HL-60/S4 (cell line): ENCODE results near the gene ERVMER34-1.

Source experiments
- in situ Hi-C: fragments of 300-500 bp; cut with MboI; formaldehyde crosslinking; loops from 2 replicates; pipeline ENCODE4 v1.14.3; 2022; ENCODE audit warnings: low sequenced_read_pairs

Gene ERVMER34-1

DNA sequence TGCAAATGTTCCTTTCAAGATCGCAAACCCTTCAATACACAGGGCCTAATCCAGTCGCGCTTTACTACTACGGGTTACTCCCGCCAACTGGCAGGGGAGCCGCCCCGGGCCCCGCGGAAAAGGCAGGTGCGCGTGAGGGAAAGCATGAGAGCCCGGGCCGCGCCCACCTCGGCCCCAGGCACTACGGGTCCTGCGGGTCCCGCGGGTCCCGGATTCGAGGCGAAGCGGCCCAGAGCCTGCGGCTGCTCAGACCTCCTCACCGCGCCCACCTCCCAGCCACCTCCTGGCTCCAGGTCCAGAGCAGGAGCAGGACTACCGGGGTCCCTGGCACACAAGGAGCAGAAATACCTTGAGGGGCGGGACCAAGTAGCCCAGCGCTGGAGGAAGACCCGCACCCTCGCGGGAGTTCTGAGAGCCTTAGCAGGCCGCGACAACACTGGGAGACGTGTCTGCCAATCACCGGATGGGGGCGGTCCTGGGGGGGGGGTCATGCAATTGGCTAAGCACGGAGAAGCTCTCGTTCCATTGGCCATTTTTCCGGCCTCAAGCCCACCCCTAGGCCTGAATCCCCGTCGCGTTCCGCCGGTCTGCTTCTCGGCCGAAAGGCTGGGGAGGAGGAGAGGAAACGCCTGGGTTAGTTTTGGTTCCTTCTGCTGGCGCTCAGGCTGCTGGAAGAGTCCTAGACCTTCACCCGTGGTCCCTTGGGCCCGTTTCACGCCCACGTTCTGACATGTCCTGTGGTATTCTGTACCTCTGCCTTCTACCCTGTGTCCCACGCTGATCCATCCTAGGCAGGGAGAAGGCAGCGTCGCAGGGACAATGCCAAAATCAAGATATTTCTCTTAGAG lies 29.0 kb downstream of the ERVMER34-1 start:
- in situ Hi-C loops = no loop called here

DNA sequence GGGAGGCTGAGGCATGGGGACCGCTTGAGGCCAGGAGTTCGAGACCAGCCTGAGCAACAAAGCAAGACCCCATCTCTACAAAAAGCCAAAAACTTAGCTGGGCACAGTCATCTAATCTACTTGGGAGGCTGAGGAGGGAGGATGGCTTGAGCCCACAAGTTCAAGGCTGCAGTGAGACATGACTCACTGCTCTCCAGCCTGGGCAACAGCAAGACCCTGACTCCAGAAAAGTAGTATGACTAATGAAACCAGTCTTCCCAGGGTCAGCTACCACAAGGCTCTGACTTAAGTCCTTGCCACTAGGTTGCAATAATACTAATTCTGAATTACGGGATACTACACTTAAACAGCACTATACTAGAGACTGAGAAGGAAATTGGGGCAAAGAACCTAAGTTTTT lies 33.1 kb downstream of the ERVMER34-1 start:
- in situ Hi-C loops = no loop called here

DNA sequence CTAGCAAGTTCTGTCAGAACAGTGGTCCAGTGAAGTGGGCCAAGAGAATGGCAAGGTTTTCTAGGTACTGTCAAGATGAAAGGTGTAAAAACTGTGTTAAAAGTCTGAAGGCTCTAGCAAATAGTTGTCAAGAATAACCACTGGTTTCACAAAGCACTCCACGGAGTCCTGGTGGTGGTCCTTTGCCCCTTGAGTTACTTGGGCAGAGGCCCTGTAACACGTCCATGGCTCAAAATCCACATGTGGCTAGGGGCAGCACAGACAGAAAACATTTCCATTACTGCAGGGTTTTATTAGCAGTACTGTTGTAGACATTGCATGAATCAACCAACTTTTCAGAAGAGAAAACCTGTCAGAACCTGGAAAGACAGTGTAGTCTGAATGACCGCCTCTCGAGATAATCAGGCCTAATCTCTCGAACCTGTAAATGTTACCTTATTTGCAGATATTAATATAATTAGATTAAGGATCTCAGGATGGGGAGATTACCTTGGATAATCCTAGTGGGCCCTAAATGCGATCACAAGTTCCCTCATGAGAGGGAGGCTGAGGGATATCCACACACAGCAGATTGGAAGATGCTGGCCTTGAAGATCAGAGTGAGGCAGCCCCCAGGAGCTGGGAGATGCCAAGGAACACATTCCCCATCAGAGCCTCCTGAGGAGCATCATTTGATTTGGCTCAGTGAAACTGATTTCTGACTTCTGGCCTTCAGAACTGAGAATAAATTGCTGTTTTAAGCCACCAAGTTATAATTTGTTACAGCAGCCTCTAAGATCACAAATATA lies 34.7 kb downstream of the ERVMER34-1 start:
- in situ Hi-C loops = no loop called here

DNA sequence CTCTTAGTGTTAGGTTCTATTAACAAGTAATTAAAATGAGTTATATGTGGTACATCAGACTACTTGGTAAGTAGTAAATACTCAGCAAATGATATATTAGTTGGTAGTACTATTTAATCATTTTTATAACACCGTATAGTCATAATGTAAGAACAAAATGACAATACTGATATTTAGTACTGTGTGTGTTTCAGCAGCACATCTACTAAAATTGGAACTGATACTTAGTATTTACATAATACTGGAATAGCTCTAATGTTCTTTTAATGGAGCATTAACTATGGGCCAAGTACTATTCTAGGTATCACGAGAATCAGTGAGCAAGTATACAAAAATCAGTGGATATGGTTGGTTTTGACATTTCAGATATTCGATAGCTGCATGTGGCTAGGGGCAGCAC lies 35.3 kb downstream of the ERVMER34-1 start:
- in situ Hi-C loops = no loop called here

DNA sequence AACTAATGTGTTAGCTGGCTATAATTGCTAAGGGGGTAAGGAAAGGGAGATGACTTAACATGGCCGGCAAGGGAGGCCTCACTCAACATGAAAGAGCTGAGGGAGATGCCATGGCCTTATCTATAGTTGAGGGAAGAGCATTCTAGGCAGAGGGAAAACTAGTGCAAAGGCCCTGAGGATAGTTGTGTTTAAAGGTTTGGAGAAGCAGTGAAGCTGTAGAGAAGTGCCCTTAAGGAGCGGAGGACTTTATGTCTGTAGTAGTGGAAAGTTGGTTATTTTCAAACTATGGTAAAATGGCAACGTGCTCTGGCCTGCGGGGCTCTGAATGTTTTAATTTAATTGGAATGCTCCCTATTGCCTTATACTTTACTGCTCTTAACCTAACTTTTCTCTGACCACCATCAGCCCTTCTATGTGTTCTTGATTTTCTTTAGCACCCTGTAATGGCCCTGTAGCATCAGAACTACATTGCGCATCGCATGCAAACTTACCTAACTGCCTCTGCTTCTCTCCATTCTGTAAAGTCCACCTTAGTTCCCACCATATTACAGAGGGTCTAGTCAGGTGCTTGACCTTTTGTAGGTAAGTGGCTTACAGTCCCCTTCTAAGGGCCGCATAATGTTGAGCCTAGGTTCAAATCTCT lies 35.8 kb downstream of the ERVMER34-1 start:
- in situ Hi-C loops = no loop called here

DNA sequence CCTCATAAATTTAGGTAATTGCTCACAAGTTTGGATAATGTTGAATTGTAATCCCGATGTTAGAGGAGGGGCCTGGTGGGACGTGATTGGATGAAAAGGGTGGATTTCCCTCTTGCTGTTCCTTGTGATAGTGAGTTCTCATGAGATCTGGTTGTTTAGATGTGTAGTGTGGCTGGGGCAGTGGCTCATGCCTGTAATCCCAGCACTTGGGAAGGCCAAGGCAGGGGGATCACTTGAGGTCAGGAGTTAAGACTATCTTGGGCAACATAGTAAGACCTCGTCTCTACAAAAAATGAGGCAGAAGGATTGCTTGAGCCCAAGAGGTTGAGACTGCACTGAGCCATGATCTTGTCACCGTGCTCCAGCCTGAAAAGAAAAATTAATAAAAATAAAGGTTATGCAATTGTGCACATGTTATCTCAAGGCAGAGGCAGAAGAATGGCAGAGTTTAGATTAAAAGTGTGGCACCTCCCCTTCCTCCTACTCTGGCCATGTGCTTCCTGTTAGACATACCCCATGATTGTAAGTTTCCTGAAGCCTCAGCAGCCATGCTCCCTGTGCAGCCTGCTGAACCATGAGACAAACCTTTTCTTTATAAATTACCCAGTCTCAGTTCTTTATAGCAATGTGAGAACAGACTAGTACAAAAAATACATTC lies 36.5 kb downstream of the ERVMER34-1 start:
- in situ Hi-C loops = no loop called here

DNA sequence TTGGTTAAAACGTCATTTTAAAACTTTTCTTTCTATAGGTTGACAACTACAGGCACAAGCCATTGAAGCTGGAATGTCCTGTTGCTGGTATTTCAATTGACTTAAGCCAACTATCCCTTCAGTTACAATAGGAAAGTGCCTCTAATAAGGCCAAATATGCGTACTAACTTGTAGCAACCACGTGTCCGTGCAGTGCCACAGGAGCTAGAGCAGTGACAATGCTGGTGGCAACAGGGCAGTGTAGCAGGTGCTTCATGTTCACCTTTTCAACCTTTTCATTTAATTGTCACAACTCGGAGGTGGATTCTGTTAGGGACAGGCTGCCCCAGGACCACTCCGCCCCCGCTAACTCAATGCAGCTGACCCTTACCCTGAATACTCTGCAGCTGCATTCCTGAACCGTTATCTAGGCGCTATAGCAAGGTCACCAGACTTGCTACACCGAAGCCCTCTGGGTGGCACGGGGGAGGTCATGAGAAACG lies 37.7 kb downstream of the ERVMER34-1 start:
- in situ Hi-C loops = no loop called here

DNA sequence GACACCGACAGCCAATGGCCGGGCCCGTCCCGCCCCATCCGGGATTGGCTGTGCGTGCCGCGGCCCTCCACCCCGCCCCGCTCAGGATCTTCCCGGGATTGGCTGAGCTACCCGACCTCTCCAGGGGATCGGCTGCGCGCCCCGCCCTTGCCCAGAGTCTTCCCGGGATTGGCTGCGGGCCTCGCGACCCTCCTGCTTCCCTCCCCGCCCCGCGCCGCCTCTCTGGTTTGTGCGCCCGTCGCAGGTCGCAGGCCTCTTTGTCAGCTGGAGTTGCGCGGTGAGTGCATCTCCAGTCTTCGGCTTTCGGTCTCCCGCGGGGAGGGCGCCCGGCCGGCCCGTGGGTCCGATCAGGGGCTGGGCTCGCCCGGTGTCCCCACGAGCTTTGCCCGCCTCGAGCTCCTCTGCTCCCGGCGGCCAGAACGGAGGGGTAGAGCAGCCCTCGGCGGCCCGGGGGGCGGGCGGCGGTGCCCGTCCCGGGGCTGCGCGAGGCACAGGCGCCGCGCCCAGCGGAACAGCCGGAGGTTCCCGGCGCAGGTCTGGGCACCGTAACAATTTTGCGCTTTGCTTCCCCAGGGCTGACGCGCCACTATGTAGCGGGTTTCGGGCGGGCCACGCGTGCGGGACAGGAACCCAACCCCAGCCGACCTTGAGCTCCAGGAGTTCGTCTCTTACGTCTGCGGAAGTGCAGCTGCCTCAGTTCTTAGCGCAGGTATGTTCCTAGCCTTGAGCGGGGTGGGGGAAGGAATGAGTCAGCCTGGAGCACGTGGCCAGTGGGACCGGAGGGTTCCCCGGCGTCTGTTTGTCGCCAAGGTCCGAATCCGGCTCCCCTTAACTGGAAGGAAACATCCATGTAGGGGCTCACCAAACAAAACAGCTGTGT lies 38.7 kb downstream of the ERVMER34-1 start:
- in situ Hi-C loops = no loop called here

DNA sequence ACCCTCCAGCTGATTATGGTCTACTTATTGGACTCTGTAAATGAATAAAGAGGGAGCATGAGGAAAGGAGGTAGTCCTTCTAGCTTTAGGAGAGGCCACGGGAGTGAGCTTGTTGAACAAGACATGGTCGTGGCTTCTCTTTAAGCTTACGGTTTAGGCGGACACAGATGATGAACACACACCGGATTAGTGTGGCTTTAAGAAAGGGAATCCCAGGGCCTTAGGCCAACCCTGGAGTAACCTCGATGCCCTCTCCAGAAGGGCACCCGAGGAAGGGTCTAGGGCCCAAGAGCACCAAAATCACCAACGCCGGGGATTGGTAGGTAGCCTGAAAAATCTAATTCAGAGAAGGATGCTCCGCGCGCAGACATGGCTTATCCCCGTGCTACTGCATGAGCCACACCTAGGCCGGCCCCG lies 39.4 kb downstream of the ERVMER34-1 start:
- in situ Hi-C loops = no loop called here

DNA sequence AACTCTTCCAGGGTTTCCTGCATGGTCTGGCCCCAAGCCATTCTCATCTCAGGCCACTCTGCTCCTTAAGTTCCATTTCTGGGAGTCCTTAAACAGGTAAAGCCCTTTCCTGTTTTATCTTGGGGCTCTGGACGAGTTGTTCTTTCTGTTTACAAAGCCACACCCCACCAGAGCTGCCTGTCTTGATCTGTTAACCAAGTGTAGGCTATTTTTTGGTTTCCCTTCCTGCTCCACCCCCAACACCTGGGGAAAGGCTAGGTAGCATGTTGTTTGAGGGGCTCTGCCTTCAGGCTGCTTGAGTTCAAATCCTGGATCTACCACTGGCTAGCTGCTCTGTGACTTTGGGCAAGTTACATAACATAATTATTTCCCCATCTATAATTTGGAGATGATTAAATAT lies 40.0 kb downstream of the ERVMER34-1 start:
- in situ Hi-C loops = no loop called here

DNA sequence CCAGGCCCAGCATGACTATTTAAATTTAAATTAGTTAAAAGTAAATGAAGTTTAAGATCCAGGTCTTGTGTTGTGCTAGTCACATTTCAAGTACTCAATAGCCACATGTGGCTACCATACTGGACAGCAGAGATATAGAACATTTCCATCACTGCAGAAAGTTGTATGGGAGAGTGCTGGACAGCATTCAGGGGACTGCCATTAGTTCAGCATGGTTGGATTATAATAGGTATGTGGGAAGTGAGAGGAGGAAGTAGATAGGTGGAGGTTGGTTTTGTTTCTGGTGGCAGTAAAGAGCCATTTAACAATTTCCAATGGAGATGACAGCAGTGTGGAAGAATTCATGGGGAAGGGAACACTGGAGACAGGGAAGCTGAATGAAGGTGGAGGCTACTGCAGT lies 42.1 kb downstream of the ERVMER34-1 start:
- in situ Hi-C loops = no loop called here

DNA sequence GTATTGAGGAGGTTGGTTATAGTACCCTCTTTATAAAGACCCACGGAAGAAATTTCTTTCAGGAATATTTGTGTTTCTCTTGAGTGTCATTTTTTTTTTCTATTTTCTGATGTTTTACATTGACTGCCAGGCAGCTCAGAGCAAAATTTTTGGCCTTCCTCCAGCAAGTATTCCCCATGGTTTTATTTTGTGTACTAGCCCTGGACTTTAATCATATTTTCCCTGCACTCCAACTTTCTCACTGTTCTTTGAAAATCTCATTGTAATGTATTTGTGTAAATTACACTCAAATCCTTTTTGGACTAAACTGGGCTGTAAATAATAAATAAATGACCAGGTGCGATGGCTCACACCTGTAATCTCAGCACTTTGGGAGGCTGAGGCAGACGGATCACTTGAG lies 46.6 kb downstream of the ERVMER34-1 start:
- in situ Hi-C loops = no loop called here

DNA sequence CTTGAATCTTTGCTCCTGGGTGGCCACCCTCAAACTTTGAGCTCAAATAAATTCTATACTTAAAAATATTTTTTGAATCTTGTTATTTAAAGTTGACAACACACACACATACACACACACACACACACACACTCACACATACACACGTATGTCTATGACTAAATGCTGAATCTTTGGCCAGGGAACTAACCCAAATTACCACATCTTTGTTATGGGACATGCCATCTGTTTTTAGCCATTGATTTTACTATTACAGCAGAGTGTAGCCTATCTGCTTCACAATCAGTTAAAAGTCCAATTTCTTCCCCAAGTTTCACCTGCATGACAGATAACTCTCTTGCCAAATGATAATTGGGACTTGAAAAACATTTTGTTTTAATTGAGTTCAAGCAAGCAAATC lies 47.1 kb downstream of the ERVMER34-1 start:
- in situ Hi-C loops = no loop called here

DNA sequence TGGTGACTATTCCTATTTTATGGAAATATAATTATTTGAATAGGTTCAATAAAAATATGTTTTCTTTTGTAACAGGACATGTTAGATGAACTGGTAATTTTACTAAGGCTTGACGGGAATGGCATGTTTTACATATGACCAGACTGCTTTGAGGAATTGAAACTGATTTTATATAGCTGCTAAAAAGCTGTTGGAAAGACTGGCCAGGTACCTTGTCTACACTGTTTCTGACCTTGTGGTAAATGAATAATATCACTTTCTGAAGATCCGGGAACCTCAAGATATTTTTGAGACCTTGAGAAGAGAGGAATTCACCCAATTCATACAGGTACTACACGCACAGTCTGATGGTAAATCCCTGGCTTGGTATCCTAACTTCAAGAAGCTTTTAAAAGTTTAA lies 50.0 kb downstream of the ERVMER34-1 start:
- in situ Hi-C loops = no loop called here

DNA sequence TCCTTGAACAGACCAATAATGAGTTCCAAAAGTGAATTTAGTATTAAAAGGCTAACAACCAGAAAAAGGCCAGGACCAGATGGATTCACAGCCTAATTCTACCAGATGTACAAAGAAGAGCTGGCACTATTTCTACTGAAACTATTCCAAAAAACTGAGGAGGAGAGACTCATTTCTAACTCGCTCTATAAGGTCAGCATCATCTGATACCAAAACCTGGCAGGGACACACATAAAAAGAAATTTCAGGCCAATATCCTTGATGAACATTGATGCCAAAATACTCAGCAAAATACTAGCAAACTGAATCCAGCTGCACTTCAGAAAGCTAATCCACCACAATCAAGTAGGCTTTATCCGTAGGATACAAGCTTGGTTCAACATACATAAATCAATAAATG lies 56.3 kb downstream of the ERVMER34-1 start:
- in situ Hi-C loops = no loop called here

DNA sequence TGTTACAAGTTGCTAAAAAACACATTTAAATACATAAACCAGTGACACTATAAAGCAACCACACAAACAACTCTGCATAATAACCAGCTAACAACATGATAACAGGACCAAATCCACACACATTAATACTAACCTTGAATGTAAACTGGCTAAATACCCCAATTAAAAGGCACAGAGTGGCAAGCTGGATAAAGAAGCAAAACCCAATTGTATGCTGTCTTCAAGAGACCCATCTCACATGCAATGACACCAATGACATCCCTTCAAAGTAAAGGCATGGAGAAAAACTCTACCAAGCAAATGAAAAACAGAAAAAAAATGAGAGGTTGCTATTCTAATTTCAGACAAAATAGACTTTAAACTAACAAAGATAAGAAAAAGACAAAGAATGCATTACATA lies 57.7 kb downstream of the ERVMER34-1 start:
- in situ Hi-C loops = no loop called here
